HEK293 (cell line): ENCODE data around the gene PTPRN2.

Source experiments
- CTCF ChIA-PET: fragments of 350-600 bp; formaldehyde crosslinking; extraction: SDS; loops from one replicate; lab custom pipeline; 2021; ENCODE audit warnings: antibody characterized with exemption; lab: Yijun Ruan, JAX
- POLR2A ChIA-PET: fragments of 300-600 bp; formaldehyde crosslinking; extraction: SDS; loops from one replicate; lab custom pipeline; 2020; ENCODE audit warnings: antibody characterized with exemption, inconsistent platforms; lab: Yijun Ruan, JAX
- H3K27ac ChIP-seq: fragments of 200-500 bp; sonication (Bioruptor generic); 2 replicates; pipeline ENCODE4 v1.5.1; 2014; ENCODE audit warnings: low read depth, low read length, control low read depth, inconsistent platforms; ENCODE audit errors: extremely low read depth
- H3K36me3 ChIP-seq, 2 experiments: fragments of 200-500 bp in 1 of 2; sonication (Bioruptor generic) in 1 of 2; 1 replicate in 1 of 2; 2 replicates in 1 of 2; pipeline ENCODE4 v1.5.1; 2014 to 2017; ENCODE audit warnings: inconsistent platforms in 2 of 2, low read length in 2 of 2; ENCODE audit not compliant: control insufficient read depth in 2 of 2, insufficient read depth in 1 of 2
- H3K4me1 ChIP-seq: fragments of 200-500 bp; sonication (Bioruptor generic); 2 replicates; pipeline ENCODE4 v1.5.1; 2014; ENCODE audit warnings: mild to moderate bottlenecking, low read length, inconsistent platforms; ENCODE audit not compliant: control insufficient read depth, insufficient read depth
- H3K4me3 ChIP-seq: 2 replicates; pipeline ENCODE4 v1.5.1; 2011; ENCODE audit warnings: low read depth, mild to moderate bottlenecking, control low read depth, low read length, moderate library complexity
- H3K9me3 ChIP-seq: fragments of 200-500 bp; sonication (Bioruptor generic); 2 replicates; pipeline ENCODE4 v1.5.1; 2014; ENCODE audit warnings: low read depth, low read length, inconsistent platforms; ENCODE audit not compliant: control insufficient read depth, insufficient read depth
- BCL11B ChIP-seq: fragments of 450-650 bp; formaldehyde crosslinking; IDR thresholded peaks from 2 replicates; pipeline ENCODE4 v1.5.1; 2016; ENCODE audit warnings: low read depth, missing biosample characterization, missing genetic modification characterization
- KLF16 ChIP-seq: fragments of 450-650 bp; formaldehyde crosslinking; IDR thresholded peaks from 2 replicates; pipeline ENCODE4 v1.5.1; 2017; ENCODE audit warnings: missing biosample characterization, missing genetic modification characterization
- MEIS1 ChIP-seq: sonication (generic); formaldehyde crosslinking; IDR thresholded peaks from 2 replicates; pipeline ENCODE4 v1.8.1; 2022; ENCODE audit warnings: missing genetic modification reagents, mild to moderate bottlenecking, borderline replicate concordance
- REPIN1 ChIP-seq: fragments of 450-650 bp; formaldehyde crosslinking; IDR thresholded peaks from 2 replicates; pipeline ENCODE4 v1.5.1; 2017; ENCODE audit warnings: missing biosample characterization, missing genetic modification characterization, low read depth
- SCRT2 ChIP-seq: fragments of 450-650 bp; formaldehyde crosslinking; IDR thresholded peaks from 2 replicates; pipeline ENCODE4 v1.5.1; 2016; ENCODE audit warnings: missing biosample characterization, missing genetic modification characterization
- ZBTB10 ChIP-seq: fragments of 450-650 bp; formaldehyde crosslinking; IDR thresholded peaks from 2 replicates; pipeline ENCODE4 v1.5.1; 2016; ENCODE audit warnings: missing biosample characterization, missing genetic modification characterization
- ZBTB17 ChIP-seq: fragments of 450-650 bp; formaldehyde crosslinking; IDR thresholded peaks from 2 replicates; pipeline ENCODE4 v1.5.1; 2016; ENCODE audit warnings: missing biosample characterization, missing genetic modification characterization
- ZNF146 ChIP-seq: fragments of 450-650 bp; formaldehyde crosslinking; IDR thresholded peaks from 2 replicates; pipeline ENCODE4 v1.5.1; 2016; ENCODE audit warnings: missing biosample characterization, missing genetic modification characterization
- ZNF169 ChIP-seq: fragments of 450-650 bp; formaldehyde crosslinking; IDR thresholded peaks from 2 replicates; pipeline ENCODE4 v1.5.1; 2016; ENCODE audit warnings: missing biosample characterization, missing genetic modification characterization
- ZNF175 ChIP-seq: fragments of 450-650 bp; formaldehyde crosslinking; IDR thresholded peaks from 2 replicates; pipeline ENCODE4 v1.5.1; 2016; ENCODE audit warnings: missing biosample characterization, missing genetic modification characterization
- ZNF221 ChIP-seq: fragments of 450-650 bp; formaldehyde crosslinking; IDR thresholded peaks from 2 replicates; pipeline ENCODE4 v1.5.1; 2017; ENCODE audit warnings: missing biosample characterization, missing genetic modification characterization, borderline replicate concordance
- ZNF335 ChIP-seq: fragments of 450-650 bp; formaldehyde crosslinking; conservative IDR thresholded peaks from 2 replicates; pipeline ENCODE4 v1.5.1; 2016; ENCODE audit warnings: missing biosample characterization, missing genetic modification characterization
- ZNF394 ChIP-seq: fragments of 450-650 bp; formaldehyde crosslinking; IDR thresholded peaks from 2 replicates; pipeline ENCODE4 v1.5.1; 2016; ENCODE audit warnings: missing biosample characterization, missing genetic modification characterization, mild to moderate bottlenecking, moderate library complexity, borderline replicate concordance
- ZNF510 ChIP-seq: fragments of 450-650 bp; formaldehyde crosslinking; IDR thresholded peaks from 2 replicates; pipeline ENCODE4 v1.5.1; 2018; ENCODE audit warnings: mild to moderate bottlenecking, missing genetic modification characterization, missing biosample characterization; ENCODE audit not compliant: insufficient replicate concordance
- ZNF600 ChIP-seq: fragments of 450-650 bp; formaldehyde crosslinking; IDR thresholded peaks from 2 replicates; pipeline ENCODE4 v1.5.1; 2016; ENCODE audit warnings: missing biosample characterization, missing genetic modification characterization
- ZNF654 ChIP-seq: fragments of 450-650 bp; formaldehyde crosslinking; IDR thresholded peaks from 2 replicates; pipeline ENCODE4 v1.5.1; 2016; ENCODE audit warnings: low read depth, missing biosample characterization, missing genetic modification characterization
- ZNF776 ChIP-seq: fragments of 450-650 bp; formaldehyde crosslinking; IDR thresholded peaks from 2 replicates; pipeline ENCODE4 v1.5.0; 2017; ENCODE audit warnings: missing biosample characterization, missing genetic modification characterization, borderline replicate concordance
- ZNF777 ChIP-seq: fragments of 450-650 bp; formaldehyde crosslinking; IDR thresholded peaks from 2 replicates; pipeline ENCODE4 v1.5.1; 2017; ENCODE audit warnings: missing biosample characterization, missing genetic modification characterization, borderline replicate concordance
- ZNF792 ChIP-seq: fragments of 450-650 bp; formaldehyde crosslinking; IDR thresholded peaks from 2 replicates; pipeline ENCODE4 v1.5.1; 2016; ENCODE audit warnings: missing biosample characterization, missing genetic modification characterization
- ZNF837 ChIP-seq: fragments of 450-650 bp; formaldehyde crosslinking; IDR thresholded peaks from 2 replicates; pipeline ENCODE4 v1.5.1; 2016; ENCODE audit warnings: missing biosample characterization, missing genetic modification characterization
- TF ChIP-seq, protein P1 (sequence below): fragments of 450-650 bp; formaldehyde crosslinking; conservative IDR thresholded peaks from 2 replicates; pipeline ENCODE4 v1.5.1; 2016; ENCODE audit warnings: low read depth, missing biosample characterization, missing genetic modification characterization

Gene PTPRN2

GRCh38 chr7:158587162-158588084, at the start of gene PTPRN2:
TSS of gene PTPRN2 (minus strand) at chr7:158587823.
- CTCF ChIA-PET: no interaction called here
- Histone ChIP-seq H3K27ac (no peak within 1 kb of the TSS), H3K4me3 (peak within 1 kb of the TSS; percentile 33), H3K9me3 (no peaks in the 10 kb centered on the region), H3K4me1 (no peaks in the 10 kb centered on the region), H3K36me3 (no peaks in the 10 kb centered on the region)
- TF ChIP-seq KLF16 (tag by site-specific recombination) (no peak), ZNF335 (no peak), SCRT2 (tag by site-specific recombination) (no peak), ZNF776 (no peak), ZNF600 (no peak), ZBTB10 (tag by site-specific recombination) (no peak)
- POLR2A ChIA-PET: no interaction called here

GRCh38 chr7:158633055-158633956, 45.7 kb upstream of the PTPRN2 start:
- no peaks in the 10 kb centered on the region for H3K4me1 ChIP-seq
- CTCF ChIA-PET: no interaction called here
- POLR2A ChIA-PET: no interaction called here
- no peak for TF ChIP-seq REPIN1 (tag by site-specific recombination)
- no peak for TF ChIP-seq ZNF777
- TF ChIP-seq, protein P1, sequence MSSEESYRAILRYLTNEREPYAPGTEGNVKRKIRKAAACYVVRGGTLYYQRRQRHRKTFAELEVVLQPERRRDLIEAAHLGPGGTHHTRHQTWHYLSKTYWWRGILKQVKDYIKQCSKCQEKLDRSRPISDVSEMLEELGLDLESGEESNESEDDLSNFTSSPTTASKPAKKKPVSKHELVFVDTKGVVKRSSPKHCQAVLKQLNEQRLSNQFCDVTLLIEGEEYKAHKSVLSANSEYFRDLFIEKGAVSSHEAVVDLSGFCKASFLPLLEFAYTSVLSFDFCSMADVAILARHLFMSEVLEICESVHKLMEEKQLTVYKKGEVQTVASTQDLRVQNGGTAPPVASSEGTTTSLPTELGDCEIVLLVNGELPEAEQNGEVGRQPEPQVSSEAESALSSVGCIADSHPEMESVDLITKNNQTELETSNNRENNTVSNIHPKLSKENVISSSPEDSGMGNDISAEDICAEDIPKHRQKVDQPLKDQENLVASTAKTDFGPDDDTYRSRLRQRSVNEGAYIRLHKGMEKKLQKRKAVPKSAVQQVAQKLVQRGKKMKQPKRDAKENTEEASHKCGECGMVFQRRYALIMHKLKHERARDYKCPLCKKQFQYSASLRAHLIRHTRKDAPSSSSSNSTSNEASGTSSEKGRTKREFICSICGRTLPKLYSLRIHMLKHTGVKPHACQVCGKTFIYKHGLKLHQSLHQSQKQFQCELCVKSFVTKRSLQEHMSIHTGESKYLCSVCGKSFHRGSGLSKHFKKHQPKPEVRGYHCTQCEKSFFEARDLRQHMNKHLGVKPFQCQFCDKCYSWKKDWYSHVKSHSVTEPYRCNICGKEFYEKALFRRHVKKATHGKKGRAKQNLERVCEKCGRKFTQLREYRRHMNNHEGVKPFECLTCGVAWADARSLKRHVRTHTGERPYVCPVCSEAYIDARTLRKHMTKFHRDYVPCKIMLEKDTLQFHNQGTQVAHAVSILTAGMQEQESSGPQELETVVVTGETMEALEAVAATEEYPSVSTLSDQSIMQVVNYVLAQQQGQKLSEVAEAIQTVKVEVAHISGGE (tag by site-specific recombination): no peak
- TF ChIP-seq ZNF169 (tag by site-specific recombination): no peak
- TF ChIP-seq, all 188 proteins: peak for 0
- no peaks in the 10 kb centered on the region for H3K9me3 ChIP-seq
- H3K27ac ChIP-seq: no peak overlapping the region
- peaks cover 5 to 69% of the 10 kb centered on the region in 2 experiments; a peak in 2 of 3 replicates for H3K36me3 ChIP-seq
- no peak overlapping the region for H3K4me3 ChIP-seq

- CTCF ChIA-PET: no interaction called here
- peaks cover 3 to 65% of the 10 kb centered on the region in 2 experiments; a peak in 2 of 3 replicates for H3K36me3 ChIP-seq
- TF ChIP-seq ZNF837 (tag by site-specific recombination): no peak
- no peak for TF ChIP-seq ZNF777
- no peak for TF ChIP-seq ZNF654 (tag by site-specific recombination)
- TF ChIP-seq ZNF221 (tag by site-specific recombination): no peak
- no peak for TF ChIP-seq ZNF394 (tag by site-specific recombination)
- TF ChIP-seq ZNF175 (tag by site-specific recombination): no peak
- TF ChIP-seq ZNF146 (tag by site-specific recombination): no peak
- TF ChIP-seq ZBTB17: no peak
- TF ChIP-seq BCL11B (tag by site-specific recombination): no peak
- TF ChIP-seq MEIS1 (CRISPR knock-in tag): no peak
- no peak for TF ChIP-seq ZNF510 (tag by site-specific recombination)
- no peak for TF ChIP-seq ZNF792 (tag by site-specific recombination)
These were observed 44.1 kb upstream of the PTPRN2 start for GRCh38 chr7:158631574-158632195.

More at GRCh38 chr7:158631574-158632195, 44.1 kb upstream of the PTPRN2 start:
- POLR2A ChIA-PET: no interaction called here
- no peak overlapping the region for H3K4me3 ChIP-seq
- H3K27ac ChIP-seq: no peak overlapping the region
- no peaks in the 10 kb centered on the region for H3K9me3 ChIP-seq
- H3K4me1 ChIP-seq: no peaks in the 10 kb centered on the region
